ENCODE results near the gene ADISSP. TPM values are rescaled to one million over a fixed set of nuclear protein-coding genes. Genes with fewer than 3 reads are reported as not detected.

ADISSP gene
- total RNA-seq, 1 donor, result 18.5 TPM

Other genes with a start within 250 kb of the ADISSP start
- not detected in 2 replicates for gene GFRA4, start 104.4 kb downstream of the ADISSP start, total RNA-seq
- gene ADAM33, start 85.7 kb downstream of the ADISSP start, total RNA-seq, result 3.5 and 11.2 TPM in 2 replicates
- gene SIGLEC1, start 55.2 kb downstream of the ADISSP start, total RNA-seq, result under 0.01 TPM in 1 of 2 replicates, not detected in the other
- gene HSPA12B, start 35.1 kb downstream of the ADISSP start, total RNA-seq, result not detected in 2 replicates
- under 0.01 TPM in 1 of 2 replicates, not detected in the other for gene SPEF1, start 13.7 kb upstream of the ADISSP start, total RNA-seq
- 95.5 and 101 TPM in 2 replicates for gene CENPB, start 19.0 kb upstream of the ADISSP start, total RNA-seq
- gene CDC25B, start 28.6 kb upstream of the ADISSP start, total RNA-seq, result 20.6 and 23.5 TPM in 2 replicates
- 23.9 and 25.3 TPM in 2 replicates for gene AP5S1, start 52.8 kb upstream of the ADISSP start, total RNA-seq
- 32.1 and 32.2 TPM in 2 replicates for gene MAVS, start 79.1 kb upstream of the ADISSP start, total RNA-seq
- gene PANK2, start 121.6 kb upstream of the ADISSP start, total RNA-seq, result 57.2 and 60.4 TPM in 2 replicates
- gene RNF24, start 247.8 kb upstream of the ADISSP start, total RNA-seq, result 22.4 and 25.6 TPM in 2 replicates

Data from osteoblast (primary cell).